ENCODE data around the gene GPRC5D.

Gene GPRC5D

GRCh38 chr12:12965836-12966235 is 13.9 kb upstream of the GPRC5D start:
- no peak for DNase-seq (ENCODE audit: low read depth)
- no peak for TF ChIP-seq CTCF (IDR thresholded peaks at IDR 0.05; ENCODE audit: low read depth, low read length)
- no peak for TF ChIP-seq MYC (IDR thresholded peaks at IDR 0.05; ENCODE audit: low read depth, low read length)
- no peak for TF ChIP-seq POLR2A (IDR thresholded peaks at IDR 0.05; ENCODE audit: extremely low read depth, insufficient read length)
- TF ChIP-seq MAX (IDR thresholded peaks at IDR 0.05; ENCODE audit: low read depth, low read length), result no peak
- H3K4me3 ChIP-seq (ENCODE audit: low read depth, low read length), result no peak overlapping the region

GRCh38 chr12:12964255-12964654 is 12.3 kb upstream of the GPRC5D start:
- peak; percentile 89 for DNase-seq (ENCODE audit: low read depth)
- no peak for TF ChIP-seq MYC (IDR thresholded peaks at IDR 0.05; ENCODE audit: low read depth, low read length)
- 0 out of 2 replicates have a peak, but pooled peaks have one; percentile 49 for TF ChIP-seq MAX (IDR thresholded peaks at IDR 0.05; ENCODE audit: low read depth, low read length)
- no peak for TF ChIP-seq POLR2A (IDR thresholded peaks at IDR 0.05; ENCODE audit: extremely low read depth, insufficient read length)
- no peak for TF ChIP-seq CTCF (IDR thresholded peaks at IDR 0.05; ENCODE audit: low read depth, low read length)
- no peak overlapping the region for H3K4me3 ChIP-seq (ENCODE audit: low read depth, low read length)

- TF ChIP-seq MAX (IDR thresholded peaks at IDR 0.05; ENCODE audit: low read depth, low read length) (no peak), CTCF (IDR thresholded peaks at IDR 0.05; ENCODE audit: low read depth, low read length) (no peak), MYC (IDR thresholded peaks at IDR 0.05; ENCODE audit: low read depth, low read length) (no peak), POLR2A (IDR thresholded peaks at IDR 0.05; ENCODE audit: extremely low read depth, insufficient read length) (no peak)
- H3K4me3 ChIP-seq (ENCODE audit: low read depth, low read length), result no peak overlapping the region
- no peak for DNase-seq (ENCODE audit: low read depth)
These were observed 8.8 kb upstream of the GPRC5D start for GRCh38 chr12:12960639-12961209.

GRCh38 chr12:12958886-12959285 is 6.9 kb upstream of the GPRC5D start:
- TF ChIP-seq POLR2A (IDR thresholded peaks at IDR 0.05; ENCODE audit: extremely low read depth, insufficient read length) (no peak), MAX (IDR thresholded peaks at IDR 0.05; ENCODE audit: low read depth, low read length) (no peak), MYC (IDR thresholded peaks at IDR 0.05; ENCODE audit: low read depth, low read length) (no peak), CTCF (IDR thresholded peaks at IDR 0.05; ENCODE audit: low read depth, low read length) (no peak)
- DNase-seq (ENCODE audit: low read depth), result no peak

GRCh38 chr12:12954878-12955625 is 3.1 kb upstream of the GPRC5D start:
- no peak overlapping the region for H3K4me3 ChIP-seq (ENCODE audit: low read depth, low read length)
- no peak for TF ChIP-seq MAX (IDR thresholded peaks at IDR 0.05; ENCODE audit: low read depth, low read length)
- no peak for TF ChIP-seq POLR2A (IDR thresholded peaks at IDR 0.05; ENCODE audit: extremely low read depth, insufficient read length)
- TF ChIP-seq CTCF (IDR thresholded peaks at IDR 0.05; ENCODE audit: low read depth, low read length), result no peak
- TF ChIP-seq MYC (IDR thresholded peaks at IDR 0.05; ENCODE audit: low read depth, low read length), result no peak
- peak; percentile 3 for DNase-seq (ENCODE audit: low read depth)

More at GRCh38 chr12:12958886-12959285, 6.9 kb upstream of the GPRC5D start:
- no peak overlapping the region for H3K4me3 ChIP-seq (ENCODE audit: low read depth, low read length)

All from NB4 (cell line).